BJ (cell line): ENCODE data around the gene SLC25A44. TPM values are rescaled to one million over a fixed set of nuclear protein-coding genes. Genes with fewer than 3 reads are reported as not detected.

Experiments used
- CTCF ChIA-PET: fragments of 350-600 bp; formaldehyde crosslinking; extraction: SDS; loops from one replicate; lab custom pipeline; 2021; ENCODE audit warnings: antibody characterized with exemption, inconsistent platforms; lab: Yijun Ruan, JAX
- POLR2A ChIA-PET: fragments of 300-600 bp; sonication (Branson Sonifier 250); formaldehyde crosslinking; extraction: SDS; loops from one replicate; lab custom pipeline; 2021; ENCODE audit warnings: antibody characterized with exemption; lab: Charles Lee
- DNase-seq: peaks from one replicate; pipeline ENCODE4 v3.0.0-alpha.2; 2011; ENCODE audit warnings: low read depth
- H3K27me3 ChIP-seq: 2 replicates; pipeline ENCODE4 v1.6.0; 2011; ENCODE audit warnings: low read length; ENCODE audit not compliant: control insufficient read depth, insufficient read depth
- H3K36me3 ChIP-seq: 2 replicates; pipeline ENCODE4 v1.5.1; 2011; ENCODE audit warnings: low read length; ENCODE audit not compliant: control insufficient read depth, insufficient read depth
- H3K4me3 ChIP-seq: 2 replicates; pipeline ENCODE4 v1.5.1; 2011; ENCODE audit warnings: low read depth, mild to moderate bottlenecking, control low read depth, low read length
- CTCF ChIP-seq: IDR thresholded peaks from 2 replicates; pipeline ENCODE4 v1.5.1; 2011; ENCODE audit warnings: low read depth, mild to moderate bottlenecking, control low read depth, inconsistent platforms, low read length, moderate library complexity; ENCODE audit not compliant: insufficient read depth
- polyA plus RNA-seq: library from polyadenylated mRNA; depleted of rRNA; stranded (reverse); fragments of >200 nt; gene quantifications from 2 replicates; pipeline ENCODE4 v1.2.3, GENCODE V29; 2011

SLC25A44 gene
- polyA plus RNA-seq, 1 experiment = 25.8 TPM

- ChIA-PET POLR2A (no interaction called here), CTCF (interaction anchor here (1.1 to 4.5 kb wide), 6 partner anchors 23 to 74 kb away, joined by 3 to 33 read pairs (median 5); partner anchors contain the start of gene PMF1)
- no peak for DNase-seq
- H3K36me3 ChIP-seq = no peaks in the 10 kb centered on the region
- no peaks in the 10 kb centered on the region; the same call in none of the 2 replicates for H3K27me3 ChIP-seq
- TF ChIP-seq CTCF = no peak
- H3K4me3 ChIP-seq = no peak overlapping the region
These were observed 42.7 kb upstream of the SLC25A44 start for GRCh38 chr1:156151093-156151688.

DNA sequence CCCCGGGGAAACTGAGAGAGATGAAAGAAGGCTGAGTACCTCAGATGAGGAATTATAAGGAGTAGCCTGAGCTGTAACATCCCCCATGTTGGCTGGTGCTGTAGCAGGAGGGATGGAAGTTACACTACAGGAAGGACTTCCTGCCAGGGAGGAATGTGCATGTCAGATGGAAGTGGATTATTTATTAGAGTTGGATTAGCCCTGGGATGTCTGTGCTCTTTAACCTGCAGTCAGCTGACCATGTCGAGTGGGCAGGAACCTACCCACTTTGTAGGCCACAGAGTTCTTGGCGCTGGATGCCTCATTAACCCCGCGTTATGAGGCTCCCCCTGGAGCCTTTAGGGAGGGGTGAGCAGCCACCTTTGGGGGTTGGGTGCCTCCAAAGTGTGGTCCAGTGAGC lies 41.3 kb upstream of the SLC25A44 start:
- POLR2A ChIA-PET = no interaction called here
- CTCF ChIA-PET = interaction anchor here (0.6 to 4.5 kb wide), 6 partner anchors 41 to 77 kb away, joined by 3 to 33 read pairs (median 3); partner anchors contain the start of gene PMF1
- Histone ChIP-seq H3K4me3 (no peak overlapping the region), H3K27me3 (no peaks in the 10 kb centered on the region), H3K36me3 (no peaks in the 10 kb centered on the region)
- TF ChIP-seq CTCF = no peak
- no peak for DNase-seq

DNA sequence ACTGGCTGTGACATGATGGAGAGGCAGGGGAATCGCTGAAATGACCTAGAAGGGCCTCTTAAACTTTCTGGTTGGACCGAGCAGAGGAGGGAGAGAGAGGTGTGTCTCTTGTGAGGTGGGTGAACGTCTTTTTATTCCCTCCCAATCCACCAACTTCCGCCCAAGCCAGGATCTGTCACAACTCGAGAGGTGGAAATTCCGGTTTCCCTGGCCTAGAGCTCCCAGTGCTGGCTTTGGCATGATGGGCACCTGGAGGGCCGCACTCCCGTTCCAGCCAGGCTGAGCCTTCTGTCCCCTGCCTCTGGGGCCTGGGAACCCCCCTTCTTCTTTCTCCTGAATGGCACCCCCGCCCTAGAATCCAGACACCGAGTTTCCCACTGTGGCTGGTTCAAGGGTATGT lies 40.5 kb upstream of the SLC25A44 start, which contains the start of gene SEMA4A:
TSS of gene SEMA4A (plus strand) at position 224 of the 400 bp plus-strand sequence. CDS start 994 bp downstream, outside the sequence.
- CTCF ChIA-PET = interaction anchor here (1.1 to 1.6 kb wide), 3 partner anchors 40 to 72 kb away, joined by 3 to 5 read pairs (median 3); no protein-coding TSS in a partner anchor
- no peak within 1 kb of the TSS for H3K4me3 ChIP-seq
- no peaks in the 10 kb centered on the region for H3K27me3 ChIP-seq
- TF ChIP-seq CTCF = no peak
- POLR2A ChIA-PET = no interaction called here
- DNase-seq = no peak
- H3K36me3 ChIP-seq = no peaks in the 10 kb centered on the region

DNA sequence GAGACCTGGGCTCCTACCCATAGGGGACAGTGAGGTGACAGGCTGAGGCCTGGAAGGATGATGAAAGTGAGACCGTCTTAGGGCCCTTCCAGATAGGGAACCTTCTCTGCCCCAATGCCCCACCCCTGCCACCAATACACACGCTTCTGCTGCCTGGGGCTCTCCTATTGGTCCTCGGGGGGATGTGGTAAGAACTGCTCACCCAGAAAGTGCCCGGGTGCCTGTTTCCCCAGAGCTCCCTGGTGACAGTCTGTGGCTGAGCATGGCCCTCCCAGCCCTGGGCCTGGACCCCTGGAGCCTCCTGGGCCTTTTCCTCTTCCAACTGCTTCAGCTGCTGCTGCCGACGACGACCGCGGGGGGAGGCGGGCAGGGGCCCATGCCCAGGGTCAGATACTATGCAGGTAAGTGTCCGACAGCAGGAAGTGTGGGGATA lies 39.6 kb upstream of the SLC25A44 start:
- DNase-seq = no peak
- ChIA-PET POLR2A (no interaction called here), CTCF (interaction anchor here (1.1 to 1.8 kb wide), 3 partner anchors 25 to 71 kb away, joined by 3 to 4 read pairs (median 3); no protein-coding TSS in a partner anchor)
- Histone ChIP-seq H3K4me3 (no peak overlapping the region), H3K36me3 (no peaks in the 10 kb centered on the region), H3K27me3 (no peaks in the 10 kb centered on the region)
- TF ChIP-seq CTCF = no peak

- POLR2A ChIA-PET = no interaction called here
- Histone ChIP-seq H3K27me3 (no peaks in the 10 kb centered on the region), H3K4me3 (no peak overlapping the region), H3K36me3 (no peaks in the 10 kb centered on the region)
- no peak for TF ChIP-seq CTCF
- CTCF ChIA-PET = interaction anchor here (1.0 to 1.8 kb wide), 2 partner anchors 26 to 67 kb away, joined by 4 read pairs; no protein-coding TSS in a partner anchor
- DNase-seq = no peak
These were observed 38.0 kb upstream of the SLC25A44 start for GRCh38 chr1:156155756-156156510.
